SK-N-SH (cell line): ENCODE data around the gene ST8SIA6. TPM values are rescaled to one million over a fixed set of nuclear protein-coding genes. Genes with fewer than 3 reads are reported as not detected.

Source experiments
- CTCF ChIA-PET: fragments of 300-600, 350-600 bp; formaldehyde crosslinking; extraction: SDS; loops from one replicate; lab custom pipeline; 2021; lab: Yijun Ruan, JAX
- POLR2A ChIA-PET: fragments of 350-600 bp; sonication (Branson Sonifier 250); formaldehyde crosslinking; extraction: SDS; loops from one replicate; lab custom pipeline; 2020; ENCODE audit warnings: antibody characterized with exemption, inconsistent platforms; lab: Yijun Ruan, JAX
- DNase-seq: peaks from one replicate; pipeline ENCODE4 v3.0.0; 2012
- H2AFZ ChIP-seq: fragments of 200-600 bp; sonication (generic); 2 replicates; pipeline ENCODE4 v1.8.1; 2016; ENCODE audit warnings: antibody characterized with exemption, mild to moderate bottlenecking, low read depth
- H3F3A ChIP-seq: fragments of 200-600 bp; sonication (generic); replicated peaks from 2 replicates; pipeline ENCODE3; 2016; ENCODE audit warnings: antibody characterized with exemption, mild to moderate bottlenecking; ENCODE audit not compliant: insufficient read depth
- H3K27ac ChIP-seq, 2 experiments: fragments of 200-500 bp in 1 of 2; fragments of 200-600 bp in 1 of 2; sonication (Bioruptor generic) in 1 of 2; sonication (generic), shearing (Covaris generic) in 1 of 2; 2 replicates each; pipeline versions ENCODE4 v1.5.1 to v1.6.1; 2014 to 2016; ENCODE audit warnings: low read depth in 2 of 2, inconsistent platforms in 1 of 2, low read length in 1 of 2, mild to moderate bottlenecking in 1 of 2, mixed read lengths in 1 of 2
- H3K27me3 ChIP-seq: fragments of 200-600 bp; sonication (generic), shearing (Covaris generic); 2 replicates; pipeline ENCODE4 v1.6.1; 2016; ENCODE audit warnings: mixed run types; ENCODE audit not compliant: insufficient read depth
- H3K36me3 ChIP-seq, 2 experiments: fragments of 200-500 bp in 1 of 2; fragments of 200-600 bp in 1 of 2; sonication (Bioruptor generic) in 1 of 2; sonication (generic) in 1 of 2; replicated peaks in 1 of 2; 2 replicates each; pipeline versions ENCODE3 to v1.5.1; 2014 to 2016; ENCODE audit warnings: low read length in 1 of 2, mild to moderate bottlenecking in 1 of 2; ENCODE audit not compliant: insufficient read depth in 2 of 2, control insufficient read depth in 1 of 2
- H3K4me1 ChIP-seq, 2 experiments: fragments of 200-500 bp in 1 of 2; fragments of 200-600 bp in 1 of 2; sonication (Bioruptor generic) in 1 of 2; sonication (generic), shearing (Covaris generic) in 1 of 2; 2 replicates each; pipeline versions ENCODE4 v1.5.1 to v1.6.1; 2014 to 2016; ENCODE audit warnings: low read depth in 1 of 2, low read length in 1 of 2, mixed run types in 1 of 2; ENCODE audit not compliant: insufficient read depth in 2 of 2, control insufficient read depth in 1 of 2
- H3K4me2 ChIP-seq: fragments of 200-600 bp; sonication (generic), shearing (Covaris generic); 2 replicates; pipeline ENCODE4 v1.6.1; 2017; ENCODE audit warnings: mixed run types
- H3K4me3 ChIP-seq, 2 experiments: fragments of 200-500 bp in 1 of 2; fragments of 200-600 bp in 1 of 2; sonication (Bioruptor generic) in 1 of 2; sonication (generic), shearing (Covaris generic) in 1 of 2; 2 replicates each; pipeline versions ENCODE4 v1.5.1 to v1.8.1; 2014 to 2016; ENCODE audit warnings: low read depth in 2 of 2, inconsistent platforms in 1 of 2, low read length in 1 of 2, mild to moderate bottlenecking in 1 of 2, mixed read lengths in 1 of 2, moderate library complexity in 1 of 2
- H3K79me2 ChIP-seq: fragments of 200-600 bp; sonication (generic); 2 replicates; pipeline ENCODE4 v1.8.1; 2017; ENCODE audit warnings: mild to moderate bottlenecking; ENCODE audit not compliant: insufficient read depth
- H3K9ac ChIP-seq: fragments of 200-600 bp; sonication (generic); 2 replicates; pipeline ENCODE4 v1.6.1; 2017; ENCODE audit warnings: mixed run types
- H3K9me2 ChIP-seq: fragments of 200-600 bp; sonication (generic); 2 replicates; pipeline ENCODE4 v1.6.1; 2017; ENCODE audit warnings: mixed run types
- H3K9me3 ChIP-seq: fragments of 200-600 bp; sonication (generic); 2 replicates; pipeline ENCODE4 v1.6.1; 2017; ENCODE audit warnings: mixed run types, mild to moderate bottlenecking, moderate library complexity
- H4K20me1 ChIP-seq: fragments of 200-600 bp; sonication (generic); 2 replicates; pipeline ENCODE4 v1.6.1; 2017; ENCODE audit warnings: mild to moderate bottlenecking, mixed run types; ENCODE audit not compliant: insufficient read depth
- CHD2 ChIP-seq: fragments of 150-350 bp; IDR thresholded peaks from 2 replicates; pipeline ENCODE4 v1.6.1; 2018; ENCODE audit warnings: low read length; ENCODE audit not compliant: partially characterized antibody
- ELF1 ChIP-seq: IDR thresholded peaks from 2 replicates; pipeline ENCODE4 v1.4.0; 2012
- FOXJ3 ChIP-seq: sonication (generic); formaldehyde crosslinking; IDR thresholded peaks from 2 replicates; pipeline ENCODE4 v1.5.1; 2020; ENCODE audit warnings: mild to moderate bottlenecking, missing genetic modification reagents
- FOXM1 ChIP-seq: IDR thresholded peaks from 2 replicates; pipeline ENCODE4 v1.4.0; 2012; ENCODE audit warnings: low read depth, mild to moderate bottlenecking
- GATA2 ChIP-seq: sonication (generic); formaldehyde crosslinking; IDR thresholded peaks from 2 replicates; pipeline ENCODE4 v1.5.0; 2020; ENCODE audit warnings: mild to moderate bottlenecking, missing genetic modification reagents
- MEF2A ChIP-seq: IDR thresholded peaks from 2 replicates; pipeline ENCODE4 v1.4.0; 2012; ENCODE audit warnings: low read depth, borderline replicate concordance
- RAD21 ChIP-seq: IDR thresholded peaks from 2 replicates; pipeline ENCODE4 v1.6.1; 2012; ENCODE audit warnings: mild to moderate bottlenecking, low read length
- RXRA ChIP-seq: IDR thresholded peaks from 2 replicates; pipeline ENCODE4 v1.4.0; 2012; ENCODE audit warnings: low read depth, mild to moderate bottlenecking, borderline replicate concordance
- TCF12 ChIP-seq: IDR thresholded peaks from 2 replicates; pipeline ENCODE4 v1.4.0; 2012
- WGBS: methylation state at CpG from one replicate; pipeline ENCODE4 v1.1.6; 2017; ENCODE audit warnings: low lambda C conversion rate; 5-methylcytosine and 5-hydroxymethylcytosine counted together
- polyA plus RNA-seq, 3 experiments: library from polyadenylated mRNA; depleted of rRNA; stranded (reverse); fragments of >200 nt; gene quantifications; 2 replicates each; pipeline ENCODE4 v1.2.3, GENCODE V29; 2012
- TF ChIP-seq, protein P1 (sequence below): fragments of 200-600 bp; sonication (generic); IDR thresholded peaks from 2 replicates; pipeline ENCODE4 v1.6.1; 2017; ENCODE audit warnings: antibody characterized with exemption, mild to moderate bottlenecking, moderate library complexity
- TF ChIP-seq, protein P2 (sequence below): fragments of 150-350 bp; IDR thresholded peaks from 2 replicates; pipeline ENCODE4 v1.6.1; 2016; ENCODE audit warnings: mild to moderate bottlenecking, low read depth, low read length

Gene ST8SIA6
- polyA plus RNA-seq, 1 of the 3 experiments (the other 2 are of a cell fraction), result 0.03 TPM

DNA sequence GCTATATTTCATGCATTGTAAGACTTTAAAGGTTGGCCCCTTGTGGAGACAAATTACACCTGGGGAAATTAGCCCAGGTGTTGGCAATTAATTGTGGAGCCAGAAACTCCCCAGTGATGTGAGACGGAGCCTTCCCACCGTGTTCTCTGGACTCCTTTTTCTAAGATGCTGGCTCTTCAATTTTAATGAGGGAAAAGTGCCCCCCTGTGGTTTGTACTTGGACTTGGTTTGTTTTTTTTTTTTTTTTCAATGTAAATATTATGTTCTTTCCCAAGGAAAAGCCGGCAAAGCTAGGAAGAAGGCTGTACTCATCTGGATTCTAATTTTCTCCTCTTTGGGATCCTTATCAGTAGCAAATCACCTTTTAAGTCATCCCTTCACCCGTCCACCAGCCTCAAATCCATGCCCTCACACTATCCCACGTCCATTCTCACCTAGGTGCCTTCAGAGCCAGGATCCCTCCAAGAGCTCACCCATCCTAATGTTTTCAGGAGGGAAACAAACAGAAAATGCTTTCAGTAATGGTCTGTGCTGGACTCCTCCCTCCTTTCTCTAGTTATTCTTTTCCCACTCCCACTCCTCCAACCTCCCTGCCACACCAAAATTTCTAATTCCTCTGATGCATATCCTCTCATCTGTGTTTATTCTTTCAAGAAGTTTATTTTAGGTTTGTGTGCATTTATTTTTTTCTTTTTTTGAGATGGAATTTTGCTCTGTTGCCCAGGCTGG lies 20.4 kb upstream of the ST8SIA6 start:
- POLR2A ChIA-PET, result no interaction called here
- TF ChIP-seq GATA2 (no peak), RAD21 (peak; percentile 32), FOXJ3 (CRISPR knock-in tag) (no peak), TCF12 (no peak)
- TF ChIP-seq, protein P1, sequence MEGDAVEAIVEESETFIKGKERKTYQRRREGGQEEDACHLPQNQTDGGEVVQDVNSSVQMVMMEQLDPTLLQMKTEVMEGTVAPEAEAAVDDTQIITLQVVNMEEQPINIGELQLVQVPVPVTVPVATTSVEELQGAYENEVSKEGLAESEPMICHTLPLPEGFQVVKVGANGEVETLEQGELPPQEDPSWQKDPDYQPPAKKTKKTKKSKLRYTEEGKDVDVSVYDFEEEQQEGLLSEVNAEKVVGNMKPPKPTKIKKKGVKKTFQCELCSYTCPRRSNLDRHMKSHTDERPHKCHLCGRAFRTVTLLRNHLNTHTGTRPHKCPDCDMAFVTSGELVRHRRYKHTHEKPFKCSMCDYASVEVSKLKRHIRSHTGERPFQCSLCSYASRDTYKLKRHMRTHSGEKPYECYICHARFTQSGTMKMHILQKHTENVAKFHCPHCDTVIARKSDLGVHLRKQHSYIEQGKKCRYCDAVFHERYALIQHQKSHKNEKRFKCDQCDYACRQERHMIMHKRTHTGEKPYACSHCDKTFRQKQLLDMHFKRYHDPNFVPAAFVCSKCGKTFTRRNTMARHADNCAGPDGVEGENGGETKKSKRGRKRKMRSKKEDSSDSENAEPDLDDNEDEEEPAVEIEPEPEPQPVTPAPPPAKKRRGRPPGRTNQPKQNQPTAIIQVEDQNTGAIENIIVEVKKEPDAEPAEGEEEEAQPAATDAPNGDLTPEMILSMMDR, result peak; percentile 41
- DNase-seq, result no peak

DNA sequence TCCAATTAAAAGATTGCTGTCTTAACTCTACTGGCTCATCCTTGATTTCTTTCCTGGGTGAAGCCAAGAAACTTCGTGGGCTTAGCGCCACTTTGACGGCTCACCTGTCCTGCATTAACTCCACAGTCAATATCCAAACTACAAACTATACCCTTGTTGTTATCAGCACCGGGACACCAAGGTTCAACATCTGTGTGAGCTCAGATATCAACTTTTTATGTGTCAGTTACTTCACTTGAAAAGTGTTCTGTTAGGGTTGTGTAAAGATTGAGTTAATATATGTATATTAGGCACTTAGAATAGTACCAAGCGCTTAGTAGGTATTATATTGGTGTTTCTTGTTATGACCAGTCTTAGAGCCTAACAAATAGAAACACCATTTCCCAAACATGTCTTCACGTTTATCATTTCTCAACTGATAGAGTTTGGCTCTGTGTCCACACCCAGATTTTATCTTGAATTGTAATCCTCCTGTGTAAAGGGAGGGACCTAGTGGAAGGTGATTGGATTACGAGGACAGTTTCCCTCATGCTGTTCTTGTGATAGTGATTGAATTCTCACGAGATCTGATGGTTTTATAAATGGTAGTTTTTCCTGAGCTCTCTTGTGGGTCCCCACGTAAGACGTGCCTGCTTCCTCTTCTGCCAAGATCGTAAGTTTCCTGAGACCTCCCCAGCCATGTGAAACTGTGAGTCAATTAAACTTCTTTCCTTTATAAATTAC lies 19.0 kb upstream of the ST8SIA6 start:
- TF ChIP-seq FOXM1 (no peak), RXRA (no peak), FOXJ3 (CRISPR knock-in tag) (no peak), ELF1 (no peak), CHD2 (no peak), MEF2A (no peak)
- TF ChIP-seq, protein P2, sequence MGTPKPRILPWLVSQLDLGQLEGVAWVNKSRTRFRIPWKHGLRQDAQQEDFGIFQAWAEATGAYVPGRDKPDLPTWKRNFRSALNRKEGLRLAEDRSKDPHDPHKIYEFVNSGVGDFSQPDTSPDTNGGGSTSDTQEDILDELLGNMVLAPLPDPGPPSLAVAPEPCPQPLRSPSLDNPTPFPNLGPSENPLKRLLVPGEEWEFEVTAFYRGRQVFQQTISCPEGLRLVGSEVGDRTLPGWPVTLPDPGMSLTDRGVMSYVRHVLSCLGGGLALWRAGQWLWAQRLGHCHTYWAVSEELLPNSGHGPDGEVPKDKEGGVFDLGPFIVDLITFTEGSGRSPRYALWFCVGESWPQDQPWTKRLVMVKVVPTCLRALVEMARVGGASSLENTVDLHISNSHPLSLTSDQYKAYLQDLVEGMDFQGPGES, result no peak
- Histone ChIP-seq H3K27ac (no peak overlapping the region), H3K4me1 (no peaks in the 10 kb centered on the region), H3K4me2 (no peak overlapping the region), H3K27me3 (no peaks in the 10 kb centered on the region), H3K9ac (no peak overlapping the region), H3K9me3 (no peaks in the 10 kb centered on the region), H3F3A (no peaks in the 10 kb centered on the region), H3K4me3 (no peak overlapping the region), H3K9me2 (peaks cover 3% of the 10 kb centered on the region; the same call in 1 of the 2 replicates), H3K36me3 (no peaks in the 10 kb centered on the region), H3K79me2 (no peaks in the 10 kb centered on the region), H2AFZ (no peak overlapping the region), H4K20me1 (no peaks in the 10 kb centered on the region)
- no peak for DNase-seq
- POLR2A ChIA-PET, result interaction anchor here (0.6 kb wide), 1 partner anchor 63 kb away, joined by 3 read pairs; no protein-coding TSS in a partner anchor
- CTCF ChIA-PET, result no interaction called here
- 65% methylated on average over 11 of the region's 11 CpGs for WGBS

More for the DNA sequence above, 20.4 kb upstream of the ST8SIA6 start:
- H3K9me2 ChIP-seq, result no peaks in the 10 kb centered on the region
- H3K4me1 ChIP-seq, result no peaks in the 10 kb centered on the region
- no peak overlapping the region for H3K4me3 ChIP-seq
- no peaks in the 10 kb centered on the region for H3K9me3 ChIP-seq
- H4K20me1 ChIP-seq, result no peaks in the 10 kb centered on the region
- no peak overlapping the region for H3K27ac ChIP-seq
- no peak overlapping the region for H3K4me2 ChIP-seq
- WGBS, result 33% methylated on average over 5 of the region's 5 CpGs
- no peaks in the 10 kb centered on the region for H3K79me2 ChIP-seq
- no peaks in the 10 kb centered on the region for H3K36me3 ChIP-seq
- no peak overlapping the region for H3K9ac ChIP-seq
- H2AFZ ChIP-seq, result no peak overlapping the region
- CTCF ChIA-PET, result interaction anchor here (0.7 to 1.2 kb wide), 2 partner anchors 18 to 52 kb away, joined by 3 read pairs; no protein-coding TSS in a partner anchor
- no peaks in the 10 kb centered on the region for H3K27me3 ChIP-seq
- H3F3A ChIP-seq, result no peaks in the 10 kb centered on the region
